ENCODE data around the gene TTC31.

The TTC31 gene

DNA sequence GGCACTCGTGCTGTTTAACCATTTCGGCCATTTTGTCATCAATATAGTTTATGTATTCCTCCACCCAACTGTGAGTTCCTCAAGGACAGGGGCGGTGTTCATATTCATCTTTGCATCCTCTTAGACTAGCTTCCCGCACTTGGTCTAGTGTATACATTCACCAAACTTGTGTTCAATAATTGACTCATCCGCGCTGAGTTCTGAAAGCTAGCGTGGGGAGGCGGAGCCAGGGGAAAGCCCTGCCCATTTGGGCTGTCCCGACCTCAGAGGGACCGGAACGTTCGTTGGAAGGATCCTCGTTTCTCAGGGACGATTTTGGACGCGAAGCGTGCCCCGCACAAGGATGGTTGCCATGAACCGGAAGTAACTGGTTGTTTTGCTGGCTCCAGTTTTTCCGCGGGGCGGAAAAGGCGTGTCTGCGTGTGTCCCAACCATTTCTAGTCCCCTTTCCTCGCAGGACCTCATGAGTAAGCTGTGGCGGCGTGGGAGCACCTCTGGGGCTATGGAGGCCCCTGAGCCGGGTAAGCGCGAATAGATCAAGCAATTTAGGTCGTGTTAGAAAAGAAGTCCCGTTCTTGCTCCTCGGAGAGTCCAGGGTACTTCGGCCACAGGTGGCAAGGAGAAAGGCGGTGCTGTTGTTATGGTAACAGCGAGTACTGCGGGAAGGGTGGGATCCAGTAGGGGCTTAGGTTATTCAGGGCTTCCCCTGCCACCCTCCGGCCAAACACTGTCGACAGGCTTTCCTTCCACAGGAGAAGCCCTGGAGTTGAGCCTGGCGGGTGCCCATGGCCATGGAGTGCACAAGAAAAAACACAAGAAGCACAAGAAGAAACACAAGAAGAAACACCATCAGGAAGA lies 28.0 kb upstream of the TTC31 start, which contains the start of gene INO80B:
TSS of gene INO80B (plus strand) at position 434 of the 858 bp plus-strand sequence. CDS start at position 464, 30 bp downstream.
- peak within 1 kb of the TSS; percentile 89 for H2AFZ ChIP-seq (ENCODE audit: low read depth, low read length, severe bottlenecking)
- H3K79me2 ChIP-seq (ENCODE audit: insufficient read depth, low read length), result 0 out of 2 replicates have a peak, but pooled peaks cover 6% of the 10 kb centered on the region
- no peak within 1 kb of the TSS for H3K27ac ChIP-seq (ENCODE audit: low read depth, low read length)
- peak within 1 kb of the TSS; percentile 86 for H3K4me2 ChIP-seq (ENCODE audit: low read depth, low read length, poor library complexity, severe bottlenecking)
- no peaks in the 10 kb centered on the region for H3K27me3 ChIP-seq (ENCODE audit: low read length)
- H4K20me1 ChIP-seq (ENCODE audit: low read depth, low read length), result no peaks in the 10 kb centered on the region
- no peaks in the 10 kb centered on the region for H3K36me3 ChIP-seq (ENCODE audit: low read length)
- H3F3A ChIP-seq (ENCODE audit: insufficient read depth), result peaks cover 29% of the 10 kb centered on the region
- TF ChIP-seq, protein P1, sequence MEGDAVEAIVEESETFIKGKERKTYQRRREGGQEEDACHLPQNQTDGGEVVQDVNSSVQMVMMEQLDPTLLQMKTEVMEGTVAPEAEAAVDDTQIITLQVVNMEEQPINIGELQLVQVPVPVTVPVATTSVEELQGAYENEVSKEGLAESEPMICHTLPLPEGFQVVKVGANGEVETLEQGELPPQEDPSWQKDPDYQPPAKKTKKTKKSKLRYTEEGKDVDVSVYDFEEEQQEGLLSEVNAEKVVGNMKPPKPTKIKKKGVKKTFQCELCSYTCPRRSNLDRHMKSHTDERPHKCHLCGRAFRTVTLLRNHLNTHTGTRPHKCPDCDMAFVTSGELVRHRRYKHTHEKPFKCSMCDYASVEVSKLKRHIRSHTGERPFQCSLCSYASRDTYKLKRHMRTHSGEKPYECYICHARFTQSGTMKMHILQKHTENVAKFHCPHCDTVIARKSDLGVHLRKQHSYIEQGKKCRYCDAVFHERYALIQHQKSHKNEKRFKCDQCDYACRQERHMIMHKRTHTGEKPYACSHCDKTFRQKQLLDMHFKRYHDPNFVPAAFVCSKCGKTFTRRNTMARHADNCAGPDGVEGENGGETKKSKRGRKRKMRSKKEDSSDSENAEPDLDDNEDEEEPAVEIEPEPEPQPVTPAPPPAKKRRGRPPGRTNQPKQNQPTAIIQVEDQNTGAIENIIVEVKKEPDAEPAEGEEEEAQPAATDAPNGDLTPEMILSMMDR (IDR thresholded peaks at IDR 0.05; ENCODE audit: insufficient read depth, low read length, poor library complexity, severe bottlenecking), result no peak
- TF ChIP-seq EZH2phosphoT487 (conservative IDR thresholded peaks at IDR 0.05; ENCODE audit: low read length), result no peak
- H3K9me3 ChIP-seq (ENCODE audit: insufficient read depth, low read length), result no peaks in the 10 kb centered on the region
- H3K4me3 ChIP-seq (ENCODE audit: insufficient read depth, low read length, poor library complexity, severe bottlenecking), result peak within 1 kb of the TSS; percentile 80
- peak within 1 kb of the TSS; percentile 77 for H3K9ac ChIP-seq (ENCODE audit: low read length)
- no peaks in the 10 kb centered on the region for H3K9me2 ChIP-seq (replicated peaks; ENCODE audit: insufficient read depth, low read length)

GRCh38 chr2:74457129-74457548 lies 25.7 kb upstream of the TTC31 start:
- peak overlapping the region; percentile 87 for H3K27ac ChIP-seq (ENCODE audit: low read depth, low read length)
- 0 out of 2 replicates have a peak, but pooled peaks cover 6% of the 10 kb centered on the region for H3K79me2 ChIP-seq (ENCODE audit: insufficient read depth, low read length)
- H3K4me2 ChIP-seq (ENCODE audit: low read depth, low read length, poor library complexity, severe bottlenecking), result peak overlapping the region; percentile 86
- no peaks in the 10 kb centered on the region for H3K9me2 ChIP-seq (replicated peaks; ENCODE audit: insufficient read depth, low read length)
- TF ChIP-seq EZH2phosphoT487 (conservative IDR thresholded peaks at IDR 0.05; ENCODE audit: low read length), result no peak
- TF ChIP-seq, protein P1 (IDR thresholded peaks at IDR 0.05; ENCODE audit: insufficient read depth, low read length, poor library complexity, severe bottlenecking), result no peak
- H3K9ac ChIP-seq (ENCODE audit: low read length), result peak overlapping the region; percentile 77
- no peaks in the 10 kb centered on the region for H3K9me3 ChIP-seq (ENCODE audit: insufficient read depth, low read length)
- H3K36me3 ChIP-seq (ENCODE audit: low read length), result no peaks in the 10 kb centered on the region
- H3K4me3 ChIP-seq (ENCODE audit: insufficient read depth, low read length, poor library complexity, severe bottlenecking), result peak overlapping the region; percentile 64
- no peaks in the 10 kb centered on the region for H4K20me1 ChIP-seq (ENCODE audit: low read depth, low read length)
- peaks cover 29% of the 10 kb centered on the region for H3F3A ChIP-seq (ENCODE audit: insufficient read depth)
- H3K27me3 ChIP-seq (ENCODE audit: low read length), result no peaks in the 10 kb centered on the region
- H2AFZ ChIP-seq (ENCODE audit: low read depth, low read length, severe bottlenecking), result peak overlapping the region; percentile 28

GRCh38 chr2:74457549-74458131 lies 25.2 kb upstream of the TTC31 start:
- Histone ChIP-seq H3K4me2 (ENCODE audit: low read depth, low read length, poor library complexity, severe bottlenecking) (peak overlapping the region; percentile 86), H4K20me1 (ENCODE audit: low read depth, low read length) (no peaks in the 10 kb centered on the region), H3K9me2 (replicated peaks; ENCODE audit: insufficient read depth, low read length) (no peaks in the 10 kb centered on the region), H3K27me3 (ENCODE audit: low read length) (no peaks in the 10 kb centered on the region), H3K79me2 (ENCODE audit: insufficient read depth, low read length) (0 out of 2 replicates have a peak, but pooled peaks cover 6% of the 10 kb centered on the region), H2AFZ (ENCODE audit: low read depth, low read length, severe bottlenecking) (peak overlapping the region; percentile 90), H3K4me3 (ENCODE audit: insufficient read depth, low read length, poor library complexity, severe bottlenecking) (peak overlapping the region; percentile 64), H3K9ac (ENCODE audit: low read length) (peak overlapping the region; percentile 77), H3F3A (ENCODE audit: insufficient read depth) (peaks cover 25% of the 10 kb centered on the region), H3K27ac (ENCODE audit: low read depth, low read length) (peak overlapping the region; percentile 87), H3K36me3 (ENCODE audit: low read length) (no peaks in the 10 kb centered on the region; the same call in 1 of the 2 replicates), H3K9me3 (ENCODE audit: insufficient read depth, low read length) (no peaks in the 10 kb centered on the region)
- no peak for TF ChIP-seq EZH2phosphoT487 (conservative IDR thresholded peaks at IDR 0.05; ENCODE audit: low read length)
- TF ChIP-seq, protein P1 (IDR thresholded peaks at IDR 0.05; ENCODE audit: insufficient read depth, low read length, poor library complexity, severe bottlenecking), result no peak

All from SU-DHL-6 (cell line).